ENCODE data around the gene IER5L.
"Not testable (repeated sequence)": the region's sequence is repeated elsewhere in the genome, so short reads cannot be mapped to it uniquely, and the experiment has no call there.

Gene IER5L

DNA sequence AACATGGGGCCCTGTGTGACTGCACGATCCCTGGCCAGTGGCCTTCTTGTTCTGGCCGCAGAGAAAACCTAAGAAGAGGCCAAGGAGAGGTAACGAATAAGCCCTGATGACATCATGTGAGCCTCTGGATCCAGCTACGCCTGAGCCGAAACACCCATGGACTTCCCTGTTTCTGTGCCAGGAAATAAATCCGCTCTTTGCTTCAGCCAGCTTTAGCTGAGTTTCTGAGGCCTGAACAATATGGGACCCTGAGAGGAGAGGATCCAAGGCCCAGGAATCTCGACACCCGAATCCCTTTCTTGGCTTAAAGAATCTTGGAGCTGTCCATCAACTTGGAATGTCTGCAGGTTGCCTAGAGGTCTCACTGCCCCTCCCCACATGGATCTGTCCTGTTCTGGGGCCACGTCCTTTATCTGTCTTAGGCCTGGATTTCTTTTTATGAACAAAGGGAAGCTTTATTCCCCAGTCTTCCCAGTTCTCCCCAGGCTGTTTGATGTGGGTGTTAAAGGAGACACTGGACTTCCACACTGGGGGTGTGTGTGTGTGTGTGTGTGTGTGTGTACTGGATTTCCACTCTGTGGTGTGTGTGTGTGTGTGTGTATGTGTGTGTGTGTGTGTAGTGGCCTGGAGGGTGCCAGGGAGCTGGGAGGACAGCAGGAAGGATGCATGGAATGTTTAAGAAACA, 13.7 kb downstream of the IER5L start:
- no peaks in the 10 kb centered on the region for H3K27me3 ChIP-seq (ENCODE audit: control insufficient read depth in 1 of 2, insufficient read depth in 2 of 2, low read length in 2 of 2)
- H3K4me3 ChIP-seq (ENCODE audit: low read depth in 1 of 2, low read length in 2 of 2) = no peak overlapping the region
- peak overlapping the region; percentile 62 for H3K27ac ChIP-seq (ENCODE audit: low read depth, low read length)
- H3K9ac ChIP-seq (ENCODE audit: low read depth in 1 of 2, low read length in 2 of 2) = peak overlapping the region in 1 of 2 donors; percentile 56
- no peaks in the 10 kb centered on the region for H3K9me3 ChIP-seq (ENCODE audit: control insufficient read depth in 1 of 2, low read length in 2 of 2)
- no peaks in the 10 kb centered on the region for H3K36me3 ChIP-seq (ENCODE audit: control insufficient read depth in 1 of 2, insufficient read depth in 2 of 2, low read length in 2 of 2)
- peaks cover 15 to 26% of the 10 kb centered on the region in 2 donors for H3K4me1 ChIP-seq (ENCODE audit: control insufficient read depth in 1 of 2, insufficient read depth in 2 of 2, low read length in 2 of 2)

DNA sequence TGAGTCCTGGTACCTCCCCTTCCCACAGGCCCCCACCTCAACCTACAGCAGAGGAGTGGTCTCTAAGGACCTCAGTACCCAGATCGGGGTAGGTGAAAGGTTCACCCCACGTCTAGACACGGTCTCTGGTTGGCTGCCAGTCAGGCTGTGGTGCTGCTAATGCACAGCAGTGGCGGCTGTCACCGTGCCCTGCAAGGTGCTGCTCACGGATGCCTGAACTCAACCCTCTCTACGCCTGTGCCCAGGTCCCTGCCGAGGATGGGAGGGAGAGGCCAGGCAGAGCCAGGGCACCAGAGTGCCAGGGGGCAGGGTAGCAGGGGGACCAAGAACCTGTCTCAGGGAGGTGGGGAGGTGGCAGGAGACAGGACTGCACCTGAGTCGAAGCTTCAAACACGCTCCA, 14.3 kb downstream of the IER5L start:
- Histone ChIP-seq H3K27me3 (ENCODE audit: control insufficient read depth in 1 of 2, insufficient read depth in 2 of 2, low read length in 2 of 2) (no peaks in the 10 kb centered on the region), H3K9ac (ENCODE audit: low read depth in 1 of 2, low read length in 2 of 2) (peak overlapping the region in 1 of 2 donors; percentile 56), H3K9me3 (ENCODE audit: control insufficient read depth in 1 of 2, low read length in 2 of 2) (no peaks in the 10 kb centered on the region), H3K36me3 (ENCODE audit: control insufficient read depth in 1 of 2, insufficient read depth in 2 of 2, low read length in 2 of 2) (no peaks in the 10 kb centered on the region), H3K27ac (ENCODE audit: low read depth, low read length) (peak overlapping the region; percentile 31), H3K4me1 (ENCODE audit: control insufficient read depth in 1 of 2, insufficient read depth in 2 of 2, low read length in 2 of 2) (peaks cover 15 to 26% of the 10 kb centered on the region in 2 donors), H3K4me3 (ENCODE audit: low read depth in 1 of 2, low read length in 2 of 2) (no peak overlapping the region)

DNA sequence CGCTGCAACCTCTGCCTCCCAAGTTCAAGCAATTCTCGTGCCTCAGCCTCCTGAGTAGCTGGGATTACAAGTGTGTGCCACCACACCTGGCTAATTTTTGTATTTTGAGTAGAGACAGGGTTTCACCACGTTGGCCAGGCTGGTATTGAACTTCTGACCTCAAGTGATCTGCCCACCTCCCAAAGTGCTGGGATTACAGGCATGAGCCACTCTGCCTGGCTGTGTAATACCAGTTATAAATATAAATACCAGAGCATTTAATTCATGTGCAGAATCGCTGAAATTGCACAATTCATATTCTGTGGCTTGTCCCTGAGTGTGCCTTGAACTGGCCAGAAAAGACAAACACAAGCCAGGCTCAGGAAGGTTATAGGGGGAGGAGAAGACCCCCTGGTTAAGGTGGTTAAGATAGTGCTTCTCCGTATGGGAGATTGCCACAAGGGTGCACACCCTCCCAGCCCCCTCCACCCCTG, 14.8 kb downstream of the IER5L start:
- H3K27ac ChIP-seq (ENCODE audit: low read depth, low read length); H3K27me3 ChIP-seq (ENCODE audit: control insufficient read depth in 1 of 2, insufficient read depth in 2 of 2, low read length in 2 of 2); H3K36me3 ChIP-seq (ENCODE audit: control insufficient read depth in 1 of 2, insufficient read depth in 2 of 2, low read length in 2 of 2); H3K9me3 ChIP-seq (ENCODE audit: control insufficient read depth in 1 of 2, low read length in 2 of 2); H3K9ac ChIP-seq (ENCODE audit: low read depth in 1 of 2, low read length in 2 of 2); H3K4me3 ChIP-seq (ENCODE audit: low read depth in 1 of 2, low read length in 2 of 2): not testable (repeated sequence)
- peaks cover 15 to 25% of the 10 kb centered on the region in 2 donors for H3K4me1 ChIP-seq (ENCODE audit: control insufficient read depth in 1 of 2, insufficient read depth in 2 of 2, low read length in 2 of 2)

DNA sequence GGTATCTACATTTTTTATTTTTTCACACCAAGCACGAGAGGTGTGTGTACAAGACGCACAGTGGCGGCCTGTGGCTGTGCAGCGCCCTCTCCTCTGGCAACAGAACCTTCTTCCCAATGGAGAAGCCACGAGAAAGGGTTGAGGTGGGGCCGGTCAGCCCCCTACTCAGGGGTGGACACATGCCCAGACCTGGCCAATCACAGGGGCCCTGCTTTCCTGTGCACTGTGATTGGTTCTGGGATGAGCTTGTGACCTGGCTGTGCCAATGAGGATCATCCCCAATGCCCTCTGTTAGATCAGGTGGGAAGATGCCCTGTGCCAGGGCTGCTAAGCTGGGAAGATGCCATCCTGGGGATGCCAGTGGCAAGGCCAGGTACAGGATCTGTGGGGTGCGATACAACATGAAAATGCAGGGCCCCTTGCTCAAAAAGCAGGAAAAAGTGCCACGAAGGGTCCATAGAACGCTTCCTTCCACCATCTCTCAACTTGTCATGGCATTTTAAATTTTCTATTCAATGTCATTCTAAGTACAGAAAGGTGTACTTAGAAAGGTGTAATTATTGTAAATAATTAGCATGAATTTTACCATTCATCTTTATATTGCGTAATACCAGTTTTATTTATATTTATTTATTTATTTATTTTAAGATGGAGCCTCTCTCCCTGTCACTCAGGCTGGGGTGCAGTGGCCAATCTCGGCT, 15.4 kb downstream of the IER5L start:
- Histone ChIP-seq H3K9me3 (ENCODE audit: control insufficient read depth in 1 of 2, low read length in 2 of 2) (no peaks in the 10 kb centered on the region), H3K27ac (ENCODE audit: low read depth, low read length) (no peak overlapping the region), H3K27me3 (ENCODE audit: control insufficient read depth in 1 of 2, insufficient read depth in 2 of 2, low read length in 2 of 2) (no peaks in the 10 kb centered on the region), H3K9ac (ENCODE audit: low read depth in 1 of 2, low read length in 2 of 2) (no peak overlapping the region), H3K4me3 (ENCODE audit: low read depth in 1 of 2, low read length in 2 of 2) (no peak overlapping the region), H3K4me1 (ENCODE audit: control insufficient read depth in 1 of 2, insufficient read depth in 2 of 2, low read length in 2 of 2) (peaks cover 10 to 19% of the 10 kb centered on the region in 2 donors), H3K36me3 (ENCODE audit: control insufficient read depth in 1 of 2, insufficient read depth in 2 of 2, low read length in 2 of 2) (no peaks in the 10 kb centered on the region)

DNA sequence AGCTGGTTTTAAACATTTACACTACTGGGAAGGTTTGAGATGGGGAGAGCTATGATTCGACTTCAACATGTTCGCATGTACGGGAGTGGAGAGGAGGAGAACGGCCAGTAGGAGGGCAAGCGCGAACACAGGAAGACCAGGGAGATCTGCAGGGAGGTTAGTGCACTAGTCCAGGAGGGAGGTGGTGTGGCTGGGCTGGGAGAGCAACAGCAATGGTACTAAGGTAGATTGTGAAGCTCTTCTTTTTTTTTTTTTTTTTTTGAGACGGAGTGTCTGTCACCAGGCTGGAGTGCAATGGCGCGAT, 16.6 kb downstream of the IER5L start:
- Histone ChIP-seq H3K27ac (ENCODE audit: low read depth, low read length) (no peak overlapping the region), H3K36me3 (ENCODE audit: control insufficient read depth in 1 of 2, insufficient read depth in 2 of 2, low read length in 2 of 2) (no peaks in the 10 kb centered on the region), H3K4me1 (ENCODE audit: control insufficient read depth in 1 of 2, insufficient read depth in 2 of 2, low read length in 2 of 2) (peaks cover 4 to 13% of the 10 kb centered on the region in 2 donors), H3K9me3 (ENCODE audit: control insufficient read depth in 1 of 2, low read length in 2 of 2) (no peaks in the 10 kb centered on the region), H3K27me3 (ENCODE audit: control insufficient read depth in 1 of 2, insufficient read depth in 2 of 2, low read length in 2 of 2) (no peaks in the 10 kb centered on the region), H3K9ac (ENCODE audit: low read depth in 1 of 2, low read length in 2 of 2) (no peak overlapping the region), H3K4me3 (ENCODE audit: low read depth in 1 of 2, low read length in 2 of 2) (no peak overlapping the region)

DNA sequence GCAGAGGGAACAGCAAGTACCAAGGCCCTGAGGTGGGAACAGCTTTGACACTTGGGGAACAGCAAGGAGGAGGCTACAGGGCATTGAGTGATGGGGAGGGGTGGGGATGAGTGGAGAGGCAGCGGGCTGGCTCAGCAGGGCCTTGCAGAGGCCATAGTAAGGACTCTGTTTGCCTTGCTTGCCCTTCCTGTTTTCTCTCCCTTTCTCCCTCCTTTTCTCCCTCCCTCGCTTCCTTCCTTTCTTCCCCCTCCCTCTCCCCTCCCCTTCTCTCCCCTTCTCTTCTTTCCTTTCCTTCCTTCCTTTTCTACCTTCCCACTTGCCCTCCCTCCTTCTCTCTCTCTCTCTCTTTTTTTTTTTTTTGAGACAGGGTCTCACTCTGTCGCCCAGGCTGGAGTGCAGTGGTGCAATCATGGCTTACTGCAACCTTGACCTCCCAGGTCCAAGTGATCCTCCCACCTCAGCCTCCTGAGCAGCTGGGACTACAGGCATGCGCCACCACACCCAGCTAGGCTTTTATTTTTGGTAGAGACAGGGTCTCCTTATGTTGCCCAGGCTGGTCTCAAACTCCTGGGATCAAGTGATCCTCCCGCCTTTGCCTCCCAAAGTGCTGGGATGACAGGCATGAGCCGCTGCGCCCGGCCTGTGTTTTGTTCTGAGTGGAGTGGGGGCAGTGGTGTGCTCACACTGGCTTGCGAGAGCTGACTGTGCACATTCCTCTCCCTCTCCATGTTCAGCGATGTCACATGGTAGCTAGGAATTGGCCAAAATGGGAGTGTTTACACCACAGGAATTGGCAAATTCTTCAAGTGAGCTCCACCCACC, 17.1 kb downstream of the IER5L start:
- Histone ChIP-seq H3K27me3 (ENCODE audit: control insufficient read depth in 1 of 2, insufficient read depth in 2 of 2, low read length in 2 of 2) (no peaks in the 10 kb centered on the region), H3K4me1 (ENCODE audit: control insufficient read depth in 1 of 2, insufficient read depth in 2 of 2, low read length in 2 of 2) (peaks cover 0 to 12% of the 10 kb centered on the region in 2 donors), H3K4me3 (ENCODE audit: low read depth in 1 of 2, low read length in 2 of 2) (no peak overlapping the region), H3K27ac (ENCODE audit: low read depth, low read length) (no peak overlapping the region), H3K36me3 (ENCODE audit: control insufficient read depth in 1 of 2, insufficient read depth in 2 of 2, low read length in 2 of 2) (no peaks in the 10 kb centered on the region), H3K9me3 (ENCODE audit: control insufficient read depth in 1 of 2, low read length in 2 of 2) (no peaks in the 10 kb centered on the region), H3K9ac (ENCODE audit: low read depth in 1 of 2, low read length in 2 of 2) (no peak overlapping the region)

DNA sequence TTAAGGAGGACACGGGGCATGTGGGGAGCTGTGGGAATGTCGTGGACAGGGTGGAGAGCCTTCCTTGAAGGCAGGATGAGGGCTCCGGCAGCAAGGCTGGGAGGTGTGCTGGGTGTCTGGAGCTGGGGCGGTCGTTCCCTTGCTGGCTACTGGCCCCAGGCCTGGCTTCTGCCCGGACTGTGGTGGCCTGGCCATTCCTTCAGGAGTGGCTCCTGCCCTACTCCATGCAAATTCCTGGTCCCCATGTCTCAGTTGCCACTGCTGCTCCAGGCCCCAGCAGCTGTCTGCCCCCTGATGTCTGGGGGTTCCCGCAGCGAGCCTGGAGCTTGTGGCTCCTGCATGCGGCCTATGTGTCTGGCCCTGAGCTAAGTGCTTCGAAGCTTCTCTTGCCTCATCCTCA, 21.9 kb downstream of the IER5L start:
- no peak overlapping the region for H3K27ac ChIP-seq (ENCODE audit: low read depth, low read length)
- peaks cover 0 to 9% of the 10 kb centered on the region in 2 donors for H3K36me3 ChIP-seq (ENCODE audit: control insufficient read depth in 1 of 2, insufficient read depth in 2 of 2, low read length in 2 of 2)
- no peaks in the 10 kb centered on the region for H3K9me3 ChIP-seq (ENCODE audit: control insufficient read depth in 1 of 2, low read length in 2 of 2)
- H3K27me3 ChIP-seq (ENCODE audit: control insufficient read depth in 1 of 2, insufficient read depth in 2 of 2, low read length in 2 of 2) = no peaks in the 10 kb centered on the region
- no peaks in the 10 kb centered on the region for H3K4me1 ChIP-seq (ENCODE audit: control insufficient read depth in 1 of 2, insufficient read depth in 2 of 2, low read length in 2 of 2)
- H3K4me3 ChIP-seq (ENCODE audit: low read depth in 1 of 2, low read length in 2 of 2) = no peak overlapping the region
- H3K9ac ChIP-seq (ENCODE audit: low read depth in 1 of 2, low read length in 2 of 2) = no peak overlapping the region

DNA sequence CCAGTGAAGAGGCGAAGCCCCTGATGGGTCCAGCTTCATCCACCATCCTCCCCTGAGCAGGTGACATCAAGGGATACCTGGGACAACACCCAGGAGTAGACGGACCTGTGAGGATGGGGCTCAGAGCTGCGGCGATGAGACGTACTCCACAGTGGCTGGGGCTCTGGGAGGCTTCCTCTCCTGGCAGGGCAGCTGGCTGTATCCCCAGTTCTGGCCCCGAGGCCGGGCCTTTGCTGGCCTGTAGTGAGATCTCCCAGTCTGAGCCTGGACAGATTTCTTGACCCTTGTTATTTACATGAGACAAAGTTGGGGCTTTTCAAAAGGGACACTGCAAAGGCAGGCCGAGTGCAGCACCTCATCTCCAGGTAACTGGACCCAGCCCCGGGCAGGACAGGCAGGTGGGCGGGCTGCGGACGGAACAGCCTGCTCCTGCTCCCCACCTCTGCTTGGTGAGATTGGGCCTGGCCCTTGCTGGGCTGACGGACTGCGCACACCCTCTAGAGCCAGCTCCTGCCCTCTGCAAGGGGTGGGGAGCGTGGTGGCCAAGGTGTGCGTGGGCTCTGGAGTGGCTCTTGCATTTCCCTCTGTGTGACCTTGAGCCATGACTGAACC, 23.1 kb downstream of the IER5L start:
- no peaks in the 10 kb centered on the region for H3K27me3 ChIP-seq (ENCODE audit: control insufficient read depth in 1 of 2, insufficient read depth in 2 of 2, low read length in 2 of 2)
- no peak overlapping the region for H3K27ac ChIP-seq (ENCODE audit: low read depth, low read length)
- H3K4me1 ChIP-seq (ENCODE audit: control insufficient read depth in 1 of 2, insufficient read depth in 2 of 2, low read length in 2 of 2) = no peaks in the 10 kb centered on the region
- no peak overlapping the region for H3K9ac ChIP-seq (ENCODE audit: low read depth in 1 of 2, low read length in 2 of 2)
- H3K36me3 ChIP-seq (ENCODE audit: control insufficient read depth in 1 of 2, insufficient read depth in 2 of 2, low read length in 2 of 2) = peaks cover 0 to 13% of the 10 kb centered on the region in 2 donors
- no peak overlapping the region for H3K4me3 ChIP-seq (ENCODE audit: low read depth in 1 of 2, low read length in 2 of 2)
- H3K9me3 ChIP-seq (ENCODE audit: control insufficient read depth in 1 of 2, low read length in 2 of 2) = no peaks in the 10 kb centered on the region

DNA sequence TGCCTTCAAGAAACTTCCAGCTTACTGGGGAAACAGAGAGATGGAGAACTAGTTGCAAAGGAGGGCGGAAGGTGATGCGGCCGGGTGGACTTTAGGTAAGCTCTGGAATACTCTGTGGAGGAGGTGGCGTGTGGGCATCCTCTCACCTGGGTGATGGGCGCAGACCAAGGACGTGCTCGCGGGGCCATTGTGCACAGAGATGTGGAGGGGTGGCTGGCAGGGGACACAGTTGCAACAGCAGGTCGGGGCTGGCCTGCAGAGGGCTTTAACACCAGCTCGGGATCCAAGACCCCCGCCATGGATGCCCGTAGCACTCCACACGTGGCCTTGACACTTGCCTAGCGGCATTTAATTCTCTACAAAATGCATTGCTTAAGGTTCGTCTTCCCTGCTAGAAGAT, 26.6 kb downstream of the IER5L start:
- no peaks in the 10 kb centered on the region for H3K9me3 ChIP-seq (ENCODE audit: control insufficient read depth in 1 of 2, low read length in 2 of 2)
- no peaks in the 10 kb centered on the region for H3K27me3 ChIP-seq (ENCODE audit: control insufficient read depth in 1 of 2, insufficient read depth in 2 of 2, low read length in 2 of 2)
- H3K4me3 ChIP-seq (ENCODE audit: low read depth in 1 of 2, low read length in 2 of 2) = no peak overlapping the region
- H3K9ac ChIP-seq (ENCODE audit: low read depth in 1 of 2, low read length in 2 of 2) = no peak overlapping the region
- H3K4me1 ChIP-seq (ENCODE audit: control insufficient read depth in 1 of 2, insufficient read depth in 2 of 2, low read length in 2 of 2) = peaks cover 0 to 2% of the 10 kb centered on the region in 2 donors
- no peak overlapping the region for H3K27ac ChIP-seq (ENCODE audit: low read depth, low read length)
- peaks cover 12 to 28% of the 10 kb centered on the region in 2 donors for H3K36me3 ChIP-seq (ENCODE audit: control insufficient read depth in 1 of 2, insufficient read depth in 2 of 2, low read length in 2 of 2)
